GM23338 (cell line): ENCODE data around the gene FOXP4. TPM values are rescaled to one million over a fixed set of nuclear protein-coding genes. Genes with fewer than 3 reads are reported as not detected.
A peak's percentile ranks its signal among the peaks of the same experiment; 100 is the strongest.

Experiments used
- ATAC-seq: fragments of 200-7000 bp; cut with Tn5 transposase; 3 replicates; pipeline ENCODE4 v1.9.1; 2020
- DNase-seq: peaks from one replicate; pipeline ENCODE4 v3.0.0-alpha.2; 2015; ENCODE audit warnings: low spot score
- H2AFZ ChIP-seq: fragments of 200-600 bp; sonication (generic); 2 replicates; pipeline ENCODE4 v1.8.0; 2016; ENCODE audit warnings: antibody characterized with exemption, mild to moderate bottlenecking, moderate library complexity
- H3F3A ChIP-seq: fragments of 200-600 bp; sonication (generic); replicated peaks from 2 replicates; pipeline ENCODE4 v1.8.0; 2017; ENCODE audit warnings: antibody characterized with exemption, mixed run types, low read depth
- H3K27ac ChIP-seq: fragments of 200-600 bp; sonication (generic); 2 replicates; pipeline ENCODE4 v1.6.1; 2016; ENCODE audit warnings: low read depth
- H3K27me3 ChIP-seq: fragments of 200-600 bp; sonication (generic); 2 replicates; pipeline ENCODE4 v1.8.0; 2016; ENCODE audit warnings: mild to moderate bottlenecking, mixed run types, moderate library complexity; ENCODE audit not compliant: insufficient read depth
- H3K36me3 ChIP-seq: fragments of 200-600 bp; sonication (generic); 2 replicates; pipeline ENCODE4 v1.8.0; 2016; ENCODE audit warnings: mild to moderate bottlenecking; ENCODE audit not compliant: insufficient read depth
- H3K4me1 ChIP-seq: fragments of 200-600 bp; sonication (generic); 2 replicates; pipeline ENCODE4 v1.8.0; 2016; ENCODE audit warnings: mild to moderate bottlenecking, moderate library complexity; ENCODE audit not compliant: insufficient read depth
- H3K4me2 ChIP-seq: fragments of 200-600 bp; sonication (generic); 2 replicates; pipeline ENCODE4 v1.7.1; 2017; ENCODE audit warnings: mixed run types
- H3K4me3 ChIP-seq: fragments of 200-600 bp; sonication (generic); 2 replicates; pipeline ENCODE4 v1.6.1; 2016; ENCODE audit warnings: mixed run types
- H3K79me2 ChIP-seq: fragments of 200-600 bp; sonication (generic); replicated peaks from 2 replicates; pipeline ENCODE4 v1.8.0; 2017; ENCODE audit warnings: mild to moderate bottlenecking; ENCODE audit not compliant: insufficient read depth
- H3K9me2 ChIP-seq: fragments of 200-600 bp; sonication (generic); 2 replicates; pipeline ENCODE4 v1.8.0; 2017; ENCODE audit not compliant: insufficient read depth
- H4K20me1 ChIP-seq: fragments of 200-600 bp; sonication (generic); replicated peaks from 2 replicates; pipeline ENCODE4 v1.8.0; 2017; ENCODE audit warnings: mild to moderate bottlenecking; ENCODE audit not compliant: insufficient read depth
- H3K27ac Mint-ChIP-seq: 2 replicates; pipeline ENCODE4 v1.8.0; 2020; ENCODE audit warnings: inconsistent platforms, mild to moderate bottlenecking, moderate library complexity, mixed read lengths
- H3K27me3 Mint-ChIP-seq: 3 replicates; pipeline ENCODE4 v1.8.0; 2022; ENCODE audit warnings: low read depth, mild to moderate bottlenecking, moderate library complexity, mixed read lengths, inconsistent platforms; ENCODE audit not compliant: insufficient read depth, poor library complexity
- H3K36me3 Mint-ChIP-seq: 3 replicates; pipeline ENCODE4 v1.8.0; 2021; ENCODE audit warnings: low read depth, mild to moderate bottlenecking, inconsistent platforms, moderate library complexity, mixed read lengths
- H3K4me1 Mint-ChIP-seq: 3 replicates; pipeline ENCODE4 v1.8.0; 2020; ENCODE audit warnings: mild to moderate bottlenecking, inconsistent platforms, mixed read lengths
- H3K4me3 Mint-ChIP-seq: 3 replicates; pipeline ENCODE4 v1.8.0; 2021; ENCODE audit warnings: moderate library complexity, mild to moderate bottlenecking, inconsistent platforms, mixed read lengths
- H3K9me3 Mint-ChIP-seq: 3 replicates; pipeline ENCODE4 v1.8.0; 2020; ENCODE audit warnings: moderate library complexity, mild to moderate bottlenecking, inconsistent platforms, mixed read lengths
- CREB1 ChIP-seq: fragments of 250-450 bp; sonication (Bioruptor Pico); IDR thresholded peaks from 2 replicates; pipeline ENCODE4 v1.5.0; 2020; ENCODE audit warnings: low read depth, mild to moderate bottlenecking, moderate library complexity
- CTCF ChIP-seq, 2 experiments: fragments of 200-600 bp in 1 of 2; sonication (generic) in 1 of 2; conservative IDR thresholded peaks; 2 replicates each; pipeline versions ENCODE4 v1.5.1 to v1.6.1; 2016 to 2017; ENCODE audit warnings: antibody characterized with exemption in 2 of 2, low read depth in 2 of 2, mild to moderate bottlenecking in 2 of 2, moderate library complexity in 1 of 2
- ETS1 ChIP-seq: IDR thresholded peaks from 2 replicates; pipeline ENCODE4 v1.6.1; 2016; ENCODE audit warnings: antibody characterized with exemption
- JUNB ChIP-seq: IDR thresholded peaks from one replicate; pipeline ENCODE4 v1.6.1; 2016; ENCODE audit warnings: antibody characterized with exemption; ENCODE audit not compliant: unreplicated experiment
- NANOG ChIP-seq: IDR thresholded peaks from 2 replicates; pipeline ENCODE4 v1.6.1; 2016; ENCODE audit warnings: antibody characterized with exemption, borderline replicate concordance
- REST ChIP-seq: IDR thresholded peaks from one replicate; pipeline ENCODE4 v1.6.1; 2018; ENCODE audit warnings: antibody characterized with exemption; ENCODE audit not compliant: unreplicated experiment
- ZNF114 ChIP-seq: fragments of 250-450 bp; sonication (Bioruptor Pico); IDR thresholded peaks from 2 replicates; pipeline ENCODE4 v1.5.0; 2020; ENCODE audit warnings: mild to moderate bottlenecking, moderate library complexity
- ZNF331 ChIP-seq: fragments of 250-450 bp; sonication (Bioruptor Pico); IDR thresholded peaks from 2 replicates; pipeline ENCODE4 v1.5.0; 2020; ENCODE audit warnings: low read depth, mild to moderate bottlenecking, moderate library complexity
- ZNF462 ChIP-seq: fragments of 250-450 bp; sonication (Bioruptor Pico); IDR thresholded peaks from 2 replicates; pipeline ENCODE4 v1.5.0; 2020; ENCODE audit warnings: mild to moderate bottlenecking, moderate library complexity
- polyA plus RNA-seq: library from polyadenylated mRNA; unstranded; fragments of >200 nt; fragmentation: Nextera tagmentation; extraction: Ambion mirVana; gene quantifications from 2 replicates; pipeline ENCODE4 v1.2.1, GENCODE V29; 2016
- total RNA-seq: library from RNA; depleted of rRNA; stranded (reverse); fragments of >200 nt; shearing (Covaris generic); gene quantifications from 2 replicates; pipeline ENCODE4 v1.2.3, GENCODE V29; 2014

The FOXP4 gene
- total and polyA plus RNA-seq, 2 experiments from 2014 or later, result 5.1 to 13.5 TPM

GRCh38 chr6:41578217-41579087, 32.3 kb downstream of the FOXP4 start (continued):
- TF ChIP-seq CREB1 (CRISPR knock-in tag) (peak; percentile 79), ZNF114 (no peak), CTCF (conservative IDR thresholded peaks at IDR 0.05; ENCODE audit: low read depth in 2 of 2) (no peak), ZNF331 (CRISPR knock-in tag) (no peak), JUNB (no peak)

- 0 out of 2 replicates have a peak, but pooled peaks cover 7% of the 10 kb centered on the region for H3K79me2 ChIP-seq
- ATAC-seq (peak; percentile 23), DNase-seq (no peak)
- H3K27me3 ChIP-seq, result no peaks in the 10 kb centered on the region
- no peaks in the 10 kb centered on the region for H3K9me2 ChIP-seq
- Mint-ChIP-seq H3K27me3 (peaks cover 13% of the 10 kb centered on the region), H3K4me1 (peaks cover 80% of the 10 kb centered on the region), H3K9me3 (no peaks in the 10 kb centered on the region), H3K36me3 (peaks cover 13% of the 10 kb centered on the region), H3K4me3 (peak overlapping the region; percentile 58), H3K27ac (peak overlapping the region; percentile 96)
- H3K4me3 ChIP-seq, result peak overlapping the region; percentile 47
- peaks cover 52% of the 10 kb centered on the region for H3K4me1 ChIP-seq
- peaks cover 23% of the 10 kb centered on the region for H3F3A ChIP-seq
- no peak overlapping the region for H2AFZ ChIP-seq
- peak overlapping the region; percentile 70 for H3K4me2 ChIP-seq
- no peaks in the 10 kb centered on the region for H3K36me3 ChIP-seq
- H3K27ac ChIP-seq, result peak overlapping the region; percentile 91
- H4K20me1 ChIP-seq, result no peaks in the 10 kb centered on the region; the same call in 1 of the 2 replicates
- TF ChIP-seq CREB1 (CRISPR knock-in tag), result no peak
- TF ChIP-seq NANOG, result no peak
- TF ChIP-seq JUNB, result no peak
- TF ChIP-seq ZNF462 (CRISPR knock-in tag), result no peak
- TF ChIP-seq ETS1, result no peak
- TF ChIP-seq REST, result no peak
Measured at GRCh38 chr6:41579088-41579610, 33.0 kb downstream of the FOXP4 start.
